GOT3 (cell line): ENCODE measurements around the gene TEKT5.
A peak's percentile ranks its signal among the peaks of the same experiment; 100 is the strongest.
"Not testable (repeated sequence)": the region's sequence is repeated elsewhere in the genome, so short reads cannot be mapped to it uniquely, and the experiment has no call there.

Experiments
- DNase-seq: peaks from one replicate; lab custom pipeline; 2025; ENCODE audit warnings: mixed read lengths; lab: John Stamatoyannopoulos, UW

TEKT5 gene

GRCh38 chr16:10694830-10695229 is at the start of gene TEKT5:
Gene TEKT5, minus strand, starts transcription at chr16:10694930. Its CDS starts 57 bp downstream, at chr16:10694873.
- DNase-seq = no peak

DNA sequence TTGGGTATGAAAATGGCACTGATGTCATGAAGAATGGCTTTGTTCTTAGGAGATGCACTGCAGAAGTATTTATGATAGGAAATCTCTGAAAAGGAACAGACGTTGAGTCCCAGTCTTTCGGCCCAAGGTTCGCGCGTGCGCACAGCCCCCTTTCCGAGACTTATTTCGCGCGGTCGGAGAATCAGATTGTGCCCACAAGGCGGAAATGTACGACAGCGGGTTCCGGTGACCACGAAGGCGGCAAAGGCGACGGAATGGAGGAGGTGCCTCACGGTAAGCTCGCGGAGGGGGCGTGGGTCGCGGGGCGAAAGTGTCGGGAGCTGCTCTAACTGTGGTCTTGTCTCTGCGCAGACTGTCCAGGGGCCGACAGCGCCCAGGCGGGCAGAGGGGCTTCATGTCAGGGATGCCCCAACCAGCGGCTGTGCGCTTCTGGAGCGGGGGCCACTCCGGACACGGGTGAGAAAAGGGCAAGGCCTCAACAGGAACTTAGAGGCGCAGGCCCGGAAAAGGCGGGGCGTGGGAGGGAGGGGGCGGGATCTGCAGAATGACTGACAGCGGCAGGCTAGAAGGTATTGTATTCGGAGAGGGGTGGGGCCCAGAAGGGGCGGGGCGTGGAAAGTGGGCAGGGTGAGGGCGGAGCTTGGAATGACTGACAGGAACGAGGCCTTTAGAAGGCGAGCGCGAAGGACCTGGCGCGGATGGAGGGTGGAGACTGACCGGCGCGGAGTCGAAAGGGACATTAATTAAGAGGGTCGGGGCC is 49.1 kb upstream of the TEKT5 start, which contains the start of gene NUBP1:
TSS of gene NUBP1 (plus strand) at position 233 of the 760 bp plus-strand sequence. CDS start at position 255, 22 bp downstream.
- peak; percentile 96 for DNase-seq

- no peak for DNase-seq
These were observed 48.5 kb upstream of the TEKT5 start for GRCh38 chr16:10743227-10743609.

DNA sequence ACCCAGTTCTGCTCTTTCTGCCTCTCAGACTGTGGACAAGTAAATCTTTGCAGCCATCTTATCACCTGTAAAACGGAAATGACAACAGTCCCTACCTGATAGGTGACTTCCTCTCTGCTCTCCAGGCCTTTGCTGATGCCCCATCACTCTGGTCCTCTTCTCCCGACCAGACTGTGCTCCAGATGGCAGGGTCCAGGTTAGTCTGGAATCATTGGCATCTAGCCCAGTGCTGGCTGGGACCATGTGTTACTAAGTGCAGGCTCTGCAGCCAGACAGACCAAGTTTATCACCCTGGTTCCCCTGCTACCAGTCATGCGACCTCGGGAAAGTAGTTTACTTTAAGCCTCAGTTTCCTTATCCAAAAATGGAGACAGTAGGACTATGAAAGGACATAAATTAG is 47.1 kb upstream of the TEKT5 start:
- no peak for DNase-seq

- not testable (repeated sequence) for DNase-seq
These were observed 46.5 kb upstream of the TEKT5 start for GRCh38 chr16:10741249-10741648.

- no peak for DNase-seq
These were observed 46.1 kb upstream of the TEKT5 start for GRCh38 chr16:10740845-10741208.

GRCh38 chr16:10740000-10740844 is 45.5 kb upstream of the TEKT5 start:
- no peak for DNase-seq

DNA sequence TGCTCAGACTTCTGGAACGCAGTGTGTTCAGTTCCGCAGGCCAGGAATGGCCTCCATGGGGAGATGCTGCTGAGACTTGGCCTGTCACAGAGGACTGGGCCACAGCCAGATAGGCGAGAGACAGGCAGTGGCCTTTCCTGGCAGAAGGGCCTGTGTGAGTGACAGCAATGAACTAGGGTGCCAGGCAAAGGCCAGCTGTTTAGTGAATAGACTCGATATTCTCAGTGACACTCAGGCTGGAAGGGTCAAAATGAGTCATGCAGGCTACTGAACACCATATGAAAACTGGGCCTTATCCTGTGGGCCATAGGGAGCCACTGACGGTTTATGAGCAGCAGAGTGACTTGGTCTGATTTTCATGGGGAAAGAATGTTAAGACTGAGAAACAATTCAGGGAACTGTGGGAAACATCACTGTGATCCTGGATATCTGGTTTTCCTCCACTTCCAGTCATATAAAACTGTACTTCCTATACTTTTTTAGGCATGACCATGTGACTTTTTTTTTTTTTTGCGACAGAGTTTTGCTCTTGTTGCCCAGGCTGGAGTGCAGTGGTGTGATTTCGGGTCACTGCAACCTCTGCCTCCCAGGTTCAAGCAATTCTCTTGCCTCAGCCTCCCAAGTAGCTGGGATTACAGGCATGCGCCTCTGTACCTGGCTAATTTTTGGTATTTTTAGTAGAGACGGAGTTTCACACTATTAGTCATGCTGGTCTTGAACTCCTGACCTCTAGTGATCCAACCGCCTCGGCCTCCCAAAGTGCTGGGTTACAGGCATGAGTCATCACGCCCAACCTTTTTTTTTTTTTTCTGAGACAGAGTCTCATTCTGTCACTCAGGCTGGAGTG is 43.7 kb upstream of the TEKT5 start:
- no peak for DNase-seq

DNA sequence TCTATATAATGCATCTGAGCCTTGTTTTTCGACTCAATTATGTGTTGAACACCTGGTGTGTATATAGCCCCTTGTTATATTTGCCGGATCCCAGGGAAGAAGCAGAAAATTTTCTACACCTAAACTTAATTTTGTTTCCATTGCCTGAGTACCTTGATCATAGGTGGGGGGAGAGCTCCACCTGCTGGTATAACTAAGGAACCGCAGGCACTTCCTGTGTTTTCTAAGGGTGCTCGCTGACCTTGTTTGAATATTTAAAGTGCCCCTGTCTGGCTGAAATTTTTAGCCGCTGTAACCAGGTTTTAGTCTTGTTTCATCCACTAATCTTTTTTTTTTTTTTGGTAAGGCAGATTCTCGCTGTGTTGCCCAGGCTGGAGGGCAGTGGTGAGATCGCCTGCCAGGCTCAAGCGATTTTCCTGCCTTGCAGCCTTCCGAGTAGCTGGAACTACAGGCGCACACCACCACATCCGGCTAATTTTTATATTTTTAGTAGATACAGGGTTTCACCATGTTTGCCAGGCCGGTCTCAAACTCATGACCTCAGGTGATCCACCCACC is 42.4 kb upstream of the TEKT5 start:
- DNase-seq = no peak

GRCh38 chr16:10731790-10732189 is 37.1 kb upstream of the TEKT5 start:
- DNase-seq = no peak

DNA sequence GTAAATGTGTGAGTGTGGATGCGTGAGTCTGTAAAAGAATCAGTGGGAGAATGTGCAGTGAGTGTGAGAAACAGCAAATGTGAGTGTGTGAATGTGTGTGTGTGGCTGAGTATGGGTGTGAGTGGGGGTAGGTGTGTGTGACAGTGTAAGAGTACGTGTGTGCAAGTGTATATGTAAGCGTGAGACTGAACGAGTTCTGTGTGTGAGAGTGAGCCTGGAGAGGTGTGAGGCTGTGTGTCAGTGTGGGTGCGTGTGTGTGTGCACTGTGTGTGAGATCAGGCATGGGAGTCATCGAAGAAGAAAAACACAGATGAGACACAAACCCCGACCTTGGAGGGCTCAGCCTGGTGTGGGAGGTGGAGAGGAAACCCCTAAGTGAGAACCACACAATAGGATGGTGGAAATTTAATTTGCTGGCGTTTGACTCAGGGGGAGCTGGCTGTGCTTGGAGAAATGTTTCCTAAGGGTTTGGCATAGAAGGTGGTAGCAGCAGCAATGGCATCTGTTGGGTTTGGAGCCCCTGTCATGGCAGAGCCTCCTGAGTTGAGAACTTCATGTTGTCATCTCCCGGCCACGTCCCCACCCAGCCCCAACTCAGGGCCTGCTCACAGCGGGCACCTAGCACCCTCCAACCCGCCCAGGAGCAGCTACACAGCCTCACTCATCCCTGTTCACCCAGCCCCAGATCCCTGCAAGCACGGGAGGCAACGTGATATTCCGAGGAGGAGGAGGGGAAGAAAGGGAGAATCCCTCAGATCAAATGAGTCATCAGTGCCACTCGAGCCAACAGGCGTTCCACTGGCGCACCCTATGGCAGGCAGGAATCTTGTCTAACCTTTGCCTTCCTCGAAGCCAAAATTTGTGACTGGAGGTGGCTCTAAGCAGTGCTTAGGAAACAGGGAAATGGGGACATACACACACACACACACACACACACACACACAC is 34.6 kb upstream of the TEKT5 start:
- DNase-seq = no peak

GRCh38 chr16:10728003-10728887 is 33.5 kb upstream of the TEKT5 start:
- DNase-seq = no peak

- DNase-seq = no peak
These were observed 14.2 kb upstream of the TEKT5 start for GRCh38 chr16:10708969-10709368.

DNA sequence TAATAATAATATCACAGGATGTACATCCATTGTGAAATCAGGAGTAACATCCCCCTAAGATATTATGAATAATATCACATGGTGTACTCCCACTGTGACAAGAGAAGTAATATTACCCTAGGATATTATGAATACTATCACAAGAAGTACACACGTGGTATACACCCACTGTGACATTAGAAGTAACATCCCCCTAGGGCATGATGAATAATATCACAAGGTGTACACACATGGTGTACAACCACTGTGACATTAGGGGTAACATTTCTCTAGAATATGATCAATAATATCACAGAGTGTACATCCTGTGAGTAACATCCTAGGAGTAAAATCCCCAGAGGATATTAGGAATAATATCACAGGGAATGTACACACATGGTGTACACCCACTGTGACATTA is 5.0 kb upstream of the TEKT5 start:
- no peak for DNase-seq

DNA sequence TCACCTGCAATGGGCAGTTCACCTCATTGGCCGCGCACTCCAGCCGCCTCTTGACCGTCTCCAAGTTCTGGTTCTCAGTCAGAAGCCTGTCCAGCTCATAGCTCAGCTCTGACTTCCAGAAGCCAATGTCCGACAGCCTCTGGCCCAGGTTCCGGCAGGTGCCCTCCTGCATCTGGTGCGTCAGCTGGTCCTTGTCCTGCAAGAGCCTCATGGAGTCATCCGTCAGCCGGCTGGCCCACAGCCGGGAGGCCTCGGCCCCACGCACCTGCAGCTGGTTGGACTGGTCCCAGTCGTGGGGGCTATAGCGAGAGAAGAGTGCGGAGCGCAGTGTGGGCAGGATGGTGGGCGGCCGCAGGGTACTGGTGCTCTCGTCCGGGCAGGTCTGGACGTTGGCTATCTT is 424 bp downstream of the TEKT5 start:
- no peak for DNase-seq

DNA sequence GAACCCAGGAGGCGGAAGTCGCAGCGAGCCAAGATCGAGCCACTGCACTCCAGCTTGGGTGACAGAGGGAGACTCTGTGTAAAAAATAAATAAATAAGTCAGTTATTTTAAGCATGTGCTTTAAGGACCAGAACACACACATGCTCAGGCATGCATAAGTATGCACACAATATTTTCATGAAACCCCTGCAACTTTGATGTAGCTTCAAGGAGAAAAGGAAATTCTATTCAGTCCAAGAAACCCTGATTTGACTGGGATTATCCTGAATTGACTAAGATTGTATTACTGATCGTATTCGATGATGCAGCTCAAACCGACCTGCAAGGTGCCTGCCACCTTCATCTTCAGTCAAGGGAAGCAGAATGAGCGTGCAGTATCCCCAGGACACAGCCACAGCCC is 841 bp downstream of the TEKT5 start:
- DNase-seq = no peak

- DNase-seq = no peak
These were observed 2.3 kb downstream of the TEKT5 start for GRCh38 chr16:10692470-10692869.

DNA sequence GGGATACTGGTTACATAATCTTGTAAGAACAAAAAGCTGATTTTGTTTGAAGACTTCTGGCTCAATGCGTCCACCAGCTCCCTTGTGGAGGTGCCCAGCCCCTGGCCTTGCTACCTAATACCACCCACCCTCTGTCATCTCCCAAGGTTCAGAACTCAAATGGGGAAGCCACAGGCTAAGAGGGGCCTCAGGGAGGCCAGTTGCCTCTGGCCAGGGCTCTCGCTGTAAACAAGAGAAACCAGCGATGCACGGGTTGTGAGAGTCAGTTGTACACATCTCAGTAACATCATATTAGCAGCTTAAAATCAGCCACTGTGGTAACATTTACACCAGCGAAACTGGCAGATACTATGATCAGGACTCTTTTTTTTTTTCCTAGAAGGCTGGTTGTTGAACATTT is 6.0 kb downstream of the TEKT5 start:
- DNase-seq = no peak

DNA sequence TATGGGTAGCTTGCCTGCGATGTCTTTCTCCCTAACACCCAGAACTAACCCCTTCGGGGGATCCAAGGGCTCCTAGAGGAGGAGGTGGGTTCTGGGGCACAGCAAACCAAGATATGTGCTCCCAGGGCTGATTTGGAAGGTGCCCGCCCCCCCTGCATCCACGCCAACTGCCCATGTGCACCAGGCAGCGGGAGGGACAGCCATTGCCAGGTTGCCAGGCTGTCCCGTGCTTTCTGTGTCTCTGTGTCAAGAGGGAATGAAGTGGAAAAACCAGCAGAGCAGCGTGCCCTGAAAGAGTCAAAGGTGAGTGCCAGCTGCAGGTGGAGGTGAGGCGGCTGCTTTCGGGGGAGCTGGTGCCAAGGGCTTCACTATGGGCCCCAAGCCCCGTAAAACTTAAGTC is 6.4 kb downstream of the TEKT5 start:
- no peak for DNase-seq

GRCh38 chr16:10685709-10686108 is 9.0 kb downstream of the TEKT5 start:
- no peak for DNase-seq
